SK-N-SH treated with all-trans-retinoic acid at 6 μM for 48 hours (cell line): Measurements from ENCODE around the gene SPRYD7.

ENCODE experiments used
- ARNTL ChIP-seq: fragments of 450-650 bp; formaldehyde crosslinking; IDR thresholded peaks from 2 replicates; pipeline ENCODE4 v1.5.0; 2020; ENCODE audit warnings: low read depth, mild to moderate bottlenecking, moderate library complexity, borderline replicate concordance
- CSRNP3 ChIP-seq: fragments of 250-450 bp; sonication (Bioruptor Pico); IDR thresholded peaks from 2 replicates; pipeline ENCODE4 v1.5.1; 2021; ENCODE audit warnings: mild to moderate bottlenecking, moderate library complexity
- ISL1 ChIP-seq: fragments of 250-450 bp; sonication (Bioruptor Pico); IDR thresholded peaks from 2 replicates; pipeline ENCODE4 v2.1.2; 2022; ENCODE audit warnings: mild to moderate bottlenecking, moderate library complexity
- OSR1 ChIP-seq: fragments of 250-450 bp; sonication (Bioruptor Pico); IDR thresholded peaks from 2 replicates; pipeline ENCODE4 v1.8.0; 2022; ENCODE audit warnings: moderate library complexity, mild to moderate bottlenecking, inconsistent platforms
- ZFP30 ChIP-seq: fragments of 450-650 bp; formaldehyde crosslinking; IDR thresholded peaks from 2 replicates; pipeline ENCODE4 v1.5.0; 2022; ENCODE audit warnings: mild to moderate bottlenecking, moderate library complexity

DNA sequence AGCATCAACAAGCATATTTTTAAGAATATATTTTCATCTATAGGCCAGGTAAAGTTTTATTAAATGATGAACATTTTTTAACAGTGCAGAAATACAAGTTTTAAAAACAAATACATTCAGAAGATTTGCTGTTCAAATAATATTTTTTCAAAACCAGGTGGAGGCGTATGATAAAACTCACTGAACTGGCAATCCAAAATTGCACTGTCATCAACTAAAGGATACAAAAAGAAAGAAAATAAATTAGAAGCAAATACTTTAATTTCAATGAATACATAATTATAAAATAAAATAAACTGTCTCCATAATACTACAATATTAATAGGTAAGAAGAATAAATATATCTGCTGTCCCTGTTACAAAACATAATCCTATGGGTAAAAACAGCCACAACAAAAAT, 21.2 kb downstream of the SPRYD7 start:
- TF ChIP-seq OSR1 (CRISPR knock-in tag) (no peak), CSRNP3 (CRISPR knock-in tag) (no peak), ZFP30 (no peak), ARNTL (CRISPR knock-in tag) (no peak), ISL1 (CRISPR knock-in tag) (no peak)
